Liver (tissue), 9 donors: ENCODE results near the gene BANP. TPM values are rescaled to one million over a fixed set of nuclear protein-coding genes. Genes with fewer than 3 reads are reported as not detected.

Experiments used
- DNase-seq: peaks from one replicate; pipeline ENCODE4 v3.0.0-alpha.2; 2017; ENCODE audit warnings: low spot score
- H3K27ac ChIP-seq, 2 donors: one replicate each; pipeline ENCODE4 v1.7.0; 2013; ENCODE audit warnings: inconsistent platforms in 2 of 2, low read length in 2 of 2, control low read depth in 1 of 2, low read depth in 1 of 2, mild to moderate bottlenecking in 1 of 2
- H3K27me3 ChIP-seq, 4 donors: one replicate each; pipeline versions ENCODE4 v1.6.1 to v1.7.0; 2013; ENCODE audit warnings: low read length in 3 of 4, inconsistent platforms in 1 of 4, mild to moderate bottlenecking in 1 of 4, moderate library complexity in 1 of 4; ENCODE audit not compliant: control insufficient read depth in 4 of 4, insufficient read depth in 4 of 4
- H3K36me3 ChIP-seq, 4 donors: one replicate each; pipeline versions ENCODE4 v1.6.1 to v1.7.0; 2013; ENCODE audit warnings: low read length in 3 of 4, mild to moderate bottlenecking in 3 of 4, low read depth in 1 of 4, moderate library complexity in 1 of 4; ENCODE audit not compliant: control insufficient read depth in 4 of 4, insufficient read depth in 3 of 4
- H3K4me1 ChIP-seq, 4 donors: one replicate each; pipeline versions ENCODE4 v1.6.1 to v1.7.0; 2013; ENCODE audit warnings: low read length in 3 of 4, mild to moderate bottlenecking in 3 of 4, moderate library complexity in 1 of 4; ENCODE audit not compliant: control insufficient read depth in 4 of 4, insufficient read depth in 4 of 4
- H3K4me3 ChIP-seq, 3 donors: one replicate each; pipeline versions ENCODE4 v1.6.1 to v1.7.0; 2013; ENCODE audit warnings: low read length in 3 of 3, control low read depth in 1 of 3, low read depth in 1 of 3, mild to moderate bottlenecking in 1 of 3
- H3K9ac ChIP-seq, 2 donors: one replicate each; pipeline ENCODE4 v1.7.0; 2013; ENCODE audit warnings: low read length in 2 of 2, mild to moderate bottlenecking in 2 of 2, moderate library complexity in 2 of 2, control low read depth in 1 of 2, low read depth in 1 of 2
- H3K9me3 ChIP-seq, 4 donors: one replicate each; pipeline versions ENCODE4 v1.6.1 to v1.7.0; 2013; ENCODE audit warnings: low read length in 3 of 4; ENCODE audit not compliant: control insufficient read depth in 4 of 4
- CTCF ChIP-seq: fragments of 150-350 bp; IDR thresholded peaks from 2 replicates; pipeline ENCODE4 v1.5.1; 2017; ENCODE audit warnings: improper control_type of control experiment, low read depth, low read length; ENCODE audit not compliant: missing input control
- EGR1 ChIP-seq, 2 donors: IDR thresholded peaks; 2 replicates each; pipeline ENCODE4 v1.6.1; 2016 to 2018; ENCODE audit warnings: antibody characterized with exemption in 2 of 2, low read depth in 2 of 2
- FOXA1 ChIP-seq: IDR thresholded peaks from 2 replicates; pipeline ENCODE4 v1.6.1; 2016; ENCODE audit warnings: antibody characterized with exemption
- FOXA2 ChIP-seq: IDR thresholded peaks from 2 replicates; pipeline ENCODE4 v1.6.1; 2016; ENCODE audit warnings: antibody characterized with exemption
- GABPA ChIP-seq, 2 donors: IDR thresholded peaks in 1 of 2; conservative IDR thresholded peaks in 1 of 2; 2 replicates each; pipeline ENCODE4 v1.6.1; 2016; ENCODE audit warnings: antibody characterized with exemption in 2 of 2, mild to moderate bottlenecking in 1 of 2, moderate library complexity in 1 of 2
- HNF4G ChIP-seq: IDR thresholded peaks from 2 replicates; pipeline ENCODE4 v1.6.1; 2016; ENCODE audit warnings: antibody characterized with exemption
- JUND ChIP-seq, 2 donors: IDR thresholded peaks; 2 replicates each; pipeline ENCODE4 v1.6.1; 2016; ENCODE audit warnings: antibody characterized with exemption in 2 of 2
- NR2F2 ChIP-seq: IDR thresholded peaks from 2 replicates; pipeline ENCODE4 v1.6.1; 2016; ENCODE audit warnings: antibody characterized with exemption
- RAD21 ChIP-seq, 2 donors: IDR thresholded peaks; 2 replicates each; pipeline ENCODE4 v1.6.1; 2016; ENCODE audit warnings: antibody characterized with exemption in 2 of 2, mild to moderate bottlenecking in 2 of 2
- REST ChIP-seq: IDR thresholded peaks from 2 replicates; pipeline ENCODE4 v1.6.1; 2016; ENCODE audit warnings: antibody characterized with exemption, mild to moderate bottlenecking
- RXRA ChIP-seq, 2 donors: IDR thresholded peaks; 2 replicates each; pipeline ENCODE4 v1.6.1; 2017 to 2018; ENCODE audit warnings: antibody characterized with exemption in 2 of 2, mild to moderate bottlenecking in 1 of 2
- SP1 ChIP-seq: IDR thresholded peaks from 2 replicates; pipeline ENCODE4 v1.6.1; 2018; ENCODE audit warnings: antibody characterized with exemption, mild to moderate bottlenecking
- TAF1 ChIP-seq: conservative IDR thresholded peaks from 2 replicates; pipeline ENCODE4 v1.6.1; 2016; ENCODE audit warnings: antibody characterized with exemption, mild to moderate bottlenecking
- YY1 ChIP-seq: IDR thresholded peaks from 2 replicates; pipeline ENCODE4 v1.6.1; 2016; ENCODE audit warnings: antibody characterized with exemption, mild to moderate bottlenecking
- ZBTB33 ChIP-seq: IDR thresholded peaks from 2 replicates; pipeline ENCODE4 v1.6.1; 2016; ENCODE audit warnings: antibody characterized with exemption
- WGBS: extraction: QIAGEN DNeasy Blood & Tissue Kit; methylation state at CpG from one replicate; pipeline ENCODE4 v1.1.7; 2013; 5-methylcytosine and 5-hydroxymethylcytosine counted together
- polyA plus RNA-seq, 2 donors: library from polyadenylated mRNA; stranded (reverse) in 1 of 2; unstranded in 1 of 2; fragments of 200-250 nt in 1 of 2; fragments of >200 nt in 1 of 2; fragmentation: Nextera tagmentation in 1 of 2; extraction: Ambion mirVana in 1 of 2; gene quantifications; one replicate each; pipeline versions ENCODE4 v1.2.1 to v1.2.3, GENCODE V29; 2013 to 2015
- total RNA-seq, 2 donors: library from RNA; depleted of rRNA; stranded (reverse); fragments of >200 nt; gene quantifications; one replicate each; pipeline ENCODE4 v1.2.3, GENCODE V29; 2014
- TF ChIP-seq, protein P1 (sequence below): IDR thresholded peaks from 2 replicates; pipeline ENCODE4 v1.6.1; 2016; ENCODE audit warnings: antibody characterized with exemption
- TF ChIP-seq, protein P2 (sequence below): IDR thresholded peaks from 2 replicates; pipeline ENCODE4 v1.6.1; 2016; ENCODE audit warnings: antibody characterized with exemption
- donor health status: healthy.
- donor health status: healthy.
- donor health status: healthy.
- donor health status: healthy.
- donor health status: healthy.

Gene BANP
- total and polyA plus RNA-seq, 4 donors = 4.9 to 20.7 (median 13.7) TPM

- Histone ChIP-seq H3K27me3 (no peaks in the 10 kb centered on the region), H3K27ac (no peak overlapping the region), H3K9me3 (no peaks in the 10 kb centered on the region), H3K9ac (no peak overlapping the region), H3K4me3 (no peak overlapping the region), H3K4me1 (no peaks in the 10 kb centered on the region), H3K36me3 (peaks cover 8 to 28% (median 18%) of the 10 kb centered on the region in 4 donors)
- DNase-seq = no peak
- TF ChIP-seq, protein P1, sequence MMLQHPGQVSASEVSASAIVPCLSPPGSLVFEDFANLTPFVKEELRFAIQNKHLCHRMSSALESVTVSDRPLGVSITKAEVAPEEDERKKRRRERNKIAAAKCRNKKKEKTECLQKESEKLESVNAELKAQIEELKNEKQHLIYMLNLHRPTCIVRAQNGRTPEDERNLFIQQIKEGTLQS = no peak
- no peak for TF ChIP-seq TAF1
- no peak for TF ChIP-seq JUND (IDR thresholded peaks at IDR 0.05)
- TF ChIP-seq RXRA (IDR thresholded peaks at IDR 0.05) = peak in 1 of 2 donors; percentile 50
- TF ChIP-seq CTCF = no peak
- TF ChIP-seq YY1 = no peak
- WGBS = 83% methylated on average over 18 of the region's 18 CpGs
Observed at GRCh38 chr16:88013091-88013609, 61.9 kb downstream of the BANP start.

DNA sequence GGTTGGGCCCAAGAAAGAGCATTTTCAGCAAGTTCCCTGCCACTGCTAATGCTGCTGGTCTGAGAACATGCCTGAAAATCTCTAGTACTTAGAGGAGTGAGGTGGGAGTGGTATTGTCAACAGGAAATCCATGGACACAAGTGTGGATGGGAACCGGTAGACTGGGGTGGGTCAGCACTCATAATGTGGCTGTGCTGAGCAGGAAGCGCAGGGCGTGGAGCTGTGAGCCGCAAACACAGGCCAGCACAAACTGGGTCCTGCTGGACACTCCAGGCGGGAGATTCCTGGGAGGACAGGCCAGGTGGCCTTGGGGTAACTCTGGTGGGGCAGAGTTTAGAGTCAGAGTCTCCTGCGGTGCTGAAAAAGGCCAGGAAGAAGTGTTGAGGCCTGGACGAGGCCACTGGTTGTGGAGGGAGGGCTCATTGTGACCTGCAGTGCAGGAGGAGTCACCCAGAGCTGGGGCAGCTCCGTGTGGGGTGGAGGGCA is 62.6 kb downstream of the BANP start:
- TF ChIP-seq FOXA1 (no peak), NR2F2 (no peak), RXRA (IDR thresholded peaks at IDR 0.05) (no peak), JUND (IDR thresholded peaks at IDR 0.05) (no peak), GABPA (IDR thresholded peaks at IDR 0.05 in 1 of 2, conservative IDR thresholded peaks at IDR 0.05 in 1 of 2) (no peak), RAD21 (IDR thresholded peaks at IDR 0.05) (no peak), SP1 (no peak), EGR1 (IDR thresholded peaks at IDR 0.05; ENCODE audit: low read depth in 2 of 2) (no peak), HNF4G (no peak), FOXA2 (no peak)
- TF ChIP-seq, protein P2, sequence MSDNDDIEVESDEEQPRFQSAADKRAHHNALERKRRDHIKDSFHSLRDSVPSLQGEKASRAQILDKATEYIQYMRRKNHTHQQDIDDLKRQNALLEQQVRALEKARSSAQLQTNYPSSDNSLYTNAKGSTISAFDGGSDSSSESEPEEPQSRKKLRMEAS = no peak
- H3K27me3 ChIP-seq = no peaks in the 10 kb centered on the region
- no peaks in the 10 kb centered on the region for H3K4me1 ChIP-seq
- no peak overlapping the region for H3K9ac ChIP-seq
- 90% methylated on average over 8 of the region's 8 CpGs for WGBS
- H3K27ac ChIP-seq = no peak overlapping the region
- peaks cover 8 to 28% (median 17%) of the 10 kb centered on the region in 4 donors for H3K36me3 ChIP-seq
- no peaks in the 10 kb centered on the region for H3K9me3 ChIP-seq
- H3K4me3 ChIP-seq = no peak overlapping the region
- no peak for DNase-seq

DNA sequence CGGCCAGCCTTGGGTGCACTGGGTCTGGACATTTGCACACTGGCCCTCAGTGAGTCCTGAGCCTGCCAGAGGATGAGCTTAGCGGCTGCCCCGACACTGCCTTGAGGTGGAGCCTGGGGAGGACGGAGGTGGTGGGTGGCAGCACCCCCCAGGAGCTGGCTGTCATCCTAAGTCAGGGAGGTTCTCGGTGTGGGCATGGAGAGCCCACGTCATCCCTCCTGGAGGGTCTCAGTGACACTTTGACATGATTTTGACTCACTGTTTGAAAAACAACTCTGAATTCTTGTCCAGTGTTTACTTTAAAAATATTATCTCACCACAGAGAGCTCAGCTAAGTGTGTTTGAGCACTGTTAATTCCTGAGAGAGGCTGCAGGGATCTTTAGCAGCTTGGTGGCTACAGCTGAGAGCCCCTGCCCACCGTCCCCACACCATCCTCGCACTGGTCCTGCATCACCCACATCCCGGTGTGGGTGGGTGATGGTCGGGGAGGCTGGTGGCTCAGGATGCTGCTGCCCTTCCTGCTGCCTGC is 63.1 kb downstream of the BANP start:
- Histone ChIP-seq H3K4me1 (no peaks in the 10 kb centered on the region), H3K9me3 (no peaks in the 10 kb centered on the region), H3K36me3 (peaks cover 8 to 25% (median 15%) of the 10 kb centered on the region in 4 donors), H3K27me3 (no peaks in the 10 kb centered on the region), H3K4me3 (no peak overlapping the region), H3K27ac (no peak overlapping the region), H3K9ac (no peak overlapping the region)
- 88% methylated on average over 10 of the region's 10 CpGs for WGBS
- no peak for DNase-seq
- TF ChIP-seq TAF1 = no peak
- TF ChIP-seq CTCF = no peak
- no peak for TF ChIP-seq REST
- TF ChIP-seq GABPA (IDR thresholded peaks at IDR 0.05 in 1 of 2, conservative IDR thresholded peaks at IDR 0.05 in 1 of 2) = no peak
- no peak for TF ChIP-seq NR2F2
- TF ChIP-seq HNF4G = no peak
- no peak for TF ChIP-seq SP1
- no peak for TF ChIP-seq ZBTB33
- no peak for TF ChIP-seq RAD21 (IDR thresholded peaks at IDR 0.05)
- TF ChIP-seq FOXA1 = no peak
- no peak for TF ChIP-seq RXRA (IDR thresholded peaks at IDR 0.05)
